Muscle of leg (tissue), 11 donors: ENCODE results near the gene TOE1. TPM values are rescaled to one million over a fixed set of nuclear protein-coding genes. Genes with fewer than 3 reads are reported as not detected.
A peak's percentile ranks its signal among the peaks of the same experiment; 100 is the strongest.
"Not testable (repeated sequence)": the region's sequence is repeated elsewhere in the genome, so short reads cannot be mapped to it uniquely, and the experiment has no call there.

Experiments used
- DNase-seq: peaks from one replicate; pipeline ENCODE4 v3.0.0; 2013
- H3K27ac ChIP-seq: one replicate; pipeline ENCODE4 v1.5.1; 2013; ENCODE audit warnings: mild to moderate bottlenecking, low read length, control low read depth
- H3K27me3 ChIP-seq: one replicate; pipeline ENCODE4 v1.6.1; 2013; ENCODE audit warnings: low read length; ENCODE audit not compliant: control insufficient read depth, insufficient read depth
- H3K36me3 ChIP-seq: one replicate; pipeline ENCODE4 v1.6.1; 2013; ENCODE audit warnings: low read length; ENCODE audit not compliant: control insufficient read depth, insufficient read depth
- H3K4me1 ChIP-seq: one replicate; pipeline ENCODE4 v1.6.1; 2013; ENCODE audit warnings: low read length; ENCODE audit not compliant: control insufficient read depth, insufficient read depth
- H3K4me3 ChIP-seq: one replicate; pipeline ENCODE4 v1.5.1; 2013; ENCODE audit warnings: low read length, control low read depth
- H3K9me3 ChIP-seq: replicated peaks from 2 replicates; pipeline ENCODE4 v1.6.1; 2013; ENCODE audit warnings: low read depth, low read length; ENCODE audit not compliant: control insufficient read depth
- WGBS: methylation state at CpG from one replicate; pipeline ENCODE4 v1.1.5; 2013; ENCODE audit warnings: missing lambda C conversion rate; ENCODE audit not compliant: insufficient coverage; 5-methylcytosine and 5-hydroxymethylcytosine counted together
- polyA plus RNA-seq, 8 donors: library from polyadenylated mRNA; unstranded; fragments of 120-200 nt; gene quantifications; one replicate each; pipeline versions ENCODE4 v1.2.1 to v1.2.3, GENCODE V29; 2013; ENCODE audit warnings: inconsistent platforms in 1 of 8, low replicate concordance in 1 of 8; ENCODE audit not compliant: insufficient read length in 8 of 8, insufficient read depth in 1 of 8
- total RNA-seq: library from RNA; stranded (reverse); fragments of 120-200 nt; gene quantifications from one replicate; pipeline ENCODE4 v1.2.4, GENCODE V29; 2013

Gene TOE1
- total and polyA plus RNA-seq, 9 donors = 6.8 to 9.9 (median 7.8) TPM

GRCh38 chr1:45353685-45354084, 13.7 kb downstream of the TOE1 start:
- WGBS = 50% methylated on average over 1 of the region's 2 CpGs
- no peaks in the 10 kb centered on the region for H3K36me3 ChIP-seq
- H3K4me1 ChIP-seq = peaks cover 4% of the 10 kb centered on the region
- no peaks in the 10 kb centered on the region for H3K9me3 ChIP-seq
- no peak for DNase-seq
- no peak overlapping the region for H3K27ac ChIP-seq
- H3K4me3 ChIP-seq = no peak overlapping the region
- H3K27me3 ChIP-seq = no peaks in the 10 kb centered on the region

- Histone ChIP-seq H3K4me1 (peaks cover 1% of the 10 kb centered on the region), H3K9me3 (no peaks in the 10 kb centered on the region), H3K4me3 (no peak overlapping the region), H3K27ac (no peak overlapping the region), H3K36me3 (no peaks in the 10 kb centered on the region), H3K27me3 (no peaks in the 10 kb centered on the region)
- DNase-seq = no peak
- WGBS = no CpG with 5 or more reads among the region's 4 CpGs
Observed at GRCh38 chr1:45354838-45355237, 14.9 kb downstream of the TOE1 start.

GRCh38 chr1:45355683-45356082, 15.7 kb downstream of the TOE1 start:
- Histone ChIP-seq H3K27ac (no peak overlapping the region), H3K4me1 (peaks cover 10% of the 10 kb centered on the region), H3K36me3 (no peaks in the 10 kb centered on the region), H3K9me3 (no peaks in the 10 kb centered on the region), H3K4me3 (no peak overlapping the region), H3K27me3 (no peaks in the 10 kb centered on the region)
- 67% methylated on average over 2 of the region's 2 CpGs for WGBS
- no peak for DNase-seq

- 48% methylated on average over 3 of the region's 4 CpGs for WGBS
- DNase-seq = no peak
- H3K27me3 ChIP-seq = no peaks in the 10 kb centered on the region
- H3K27ac ChIP-seq = no peak overlapping the region
- H3K4me1 ChIP-seq = peaks cover 14% of the 10 kb centered on the region
- no peaks in the 10 kb centered on the region for H3K36me3 ChIP-seq
- H3K9me3 ChIP-seq = no peaks in the 10 kb centered on the region
- H3K4me3 ChIP-seq = no peak overlapping the region
Observed at GRCh38 chr1:45356186-45356585, 16.2 kb downstream of the TOE1 start.

GRCh38 chr1:45359882-45360513, 20.0 kb downstream of the TOE1 start:
- no peaks in the 10 kb centered on the region for H3K9me3 ChIP-seq
- peak; percentile 91 for DNase-seq
- H3K4me1 ChIP-seq = peaks cover 14% of the 10 kb centered on the region
- H3K27ac ChIP-seq = peak overlapping the region; percentile 74
- no peak overlapping the region for H3K4me3 ChIP-seq
- no peaks in the 10 kb centered on the region for H3K27me3 ChIP-seq
- H3K36me3 ChIP-seq = no peaks in the 10 kb centered on the region
- 24% methylated on average over 3 of the region's 7 CpGs for WGBS

GRCh38 chr1:45360981-45361380, 21.0 kb downstream of the TOE1 start:
- Histone ChIP-seq H3K4me1 (peaks cover 14% of the 10 kb centered on the region), H3K4me3 (peak overlapping the region; percentile 10), H3K27ac (peak overlapping the region; percentile 74)
- H3K36me3 ChIP-seq, H3K9me3 ChIP-seq, H3K27me3 ChIP-seq: not testable (repeated sequence)
- WGBS = 24% methylated on average over 5 of the region's 7 CpGs
- DNase-seq = peak; percentile 91

- peaks cover 14% of the 10 kb centered on the region for H3K4me1 ChIP-seq
- no peaks in the 10 kb centered on the region for H3K36me3 ChIP-seq
- H3K9me3 ChIP-seq = no peaks in the 10 kb centered on the region
- no peak overlapping the region for H3K4me3 ChIP-seq
- H3K27me3 ChIP-seq = no peaks in the 10 kb centered on the region
- no peak overlapping the region for H3K27ac ChIP-seq
- WGBS = no CpG with 5 or more reads among the region's 2 CpGs
- no peak for DNase-seq
Observed at GRCh38 chr1:45364294-45364693, 24.3 kb downstream of the TOE1 start.

GRCh38 chr1:45365051-45365450, 25.1 kb downstream of the TOE1 start:
- no peak for DNase-seq
- Histone ChIP-seq H3K36me3 (no peaks in the 10 kb centered on the region), H3K4me1 (peaks cover 11% of the 10 kb centered on the region), H3K4me3 (no peak overlapping the region), H3K9me3 (no peaks in the 10 kb centered on the region), H3K27ac (no peak overlapping the region), H3K27me3 (no peaks in the 10 kb centered on the region)
- WGBS = 82% methylated on average over 2 of the region's 6 CpGs

- H3K27me3 ChIP-seq = no peaks in the 10 kb centered on the region
- no peaks in the 10 kb centered on the region for H3K4me1 ChIP-seq
- H3K4me3 ChIP-seq = no peak overlapping the region
- H3K27ac ChIP-seq = no peak overlapping the region
- DNase-seq = no peak
- H3K36me3 ChIP-seq = no peaks in the 10 kb centered on the region
- no peaks in the 10 kb centered on the region for H3K9me3 ChIP-seq
Observed at GRCh38 chr1:45370575-45370974, 30.6 kb downstream of the TOE1 start.

- H3K36me3 ChIP-seq = no peaks in the 10 kb centered on the region
- no peak overlapping the region for H3K27ac ChIP-seq
- H3K27me3 ChIP-seq = no peaks in the 10 kb centered on the region
- H3K9me3 ChIP-seq = no peaks in the 10 kb centered on the region
- no peak for DNase-seq
- H3K4me1 ChIP-seq = no peaks in the 10 kb centered on the region
- H3K4me3 ChIP-seq = no peak overlapping the region
Observed at GRCh38 chr1:45373573-45373972, 33.6 kb downstream of the TOE1 start.
